HG03460 (cell line): ENCODE data around the gene ACSS1.

Experiments used
- ATAC-seq: cut with Tn5 transposase; IDR thresholded peaks from one replicate; pipeline ENCODE4 v1.9.1; 2021; ENCODE audit not compliant: unreplicated experiment

The ACSS1 gene

DNA sequence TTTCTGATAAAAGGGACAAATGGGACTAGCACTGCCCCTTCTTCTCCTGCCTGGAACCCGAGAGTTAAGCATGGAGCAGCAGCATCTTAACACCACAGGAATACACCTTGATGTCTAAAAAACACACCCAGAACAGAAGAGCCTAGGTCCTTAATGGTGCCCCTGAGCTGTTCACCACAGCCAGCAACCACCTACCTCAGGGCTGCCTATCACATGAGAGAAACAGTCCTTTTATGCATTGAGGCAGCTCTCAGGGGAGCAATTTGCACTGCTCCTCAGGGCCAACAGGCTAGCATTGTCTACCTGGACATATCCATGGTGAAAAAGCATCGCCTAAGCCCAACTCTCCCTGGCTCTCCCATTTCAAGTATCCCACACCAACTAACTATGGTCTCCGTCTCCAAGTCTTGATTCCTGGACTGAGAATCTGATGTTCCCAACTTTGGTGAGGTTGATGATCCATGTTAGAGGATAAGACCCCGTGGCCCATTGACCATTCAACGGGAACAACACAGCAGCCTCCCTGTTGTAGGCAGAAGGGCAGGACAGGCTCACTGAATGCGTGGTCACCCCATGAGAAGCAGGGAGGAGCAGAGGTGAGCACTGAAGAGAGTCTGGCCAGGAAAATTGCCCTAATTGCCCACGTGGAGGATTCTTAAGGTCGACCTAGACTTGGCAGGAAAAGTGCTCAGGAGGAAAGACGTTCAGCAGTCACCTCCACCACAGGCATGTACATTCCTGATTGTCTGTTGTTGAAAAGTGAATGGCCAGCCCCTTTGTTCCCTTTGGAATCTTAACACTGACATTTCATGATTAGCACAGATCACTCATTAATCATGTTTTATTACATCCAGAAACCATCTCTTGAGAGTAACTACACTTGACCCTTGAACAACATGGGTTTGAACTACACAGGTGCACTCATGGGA lies 61.2 kb downstream of the ACSS1 start:
- ATAC-seq: no peak

DNA sequence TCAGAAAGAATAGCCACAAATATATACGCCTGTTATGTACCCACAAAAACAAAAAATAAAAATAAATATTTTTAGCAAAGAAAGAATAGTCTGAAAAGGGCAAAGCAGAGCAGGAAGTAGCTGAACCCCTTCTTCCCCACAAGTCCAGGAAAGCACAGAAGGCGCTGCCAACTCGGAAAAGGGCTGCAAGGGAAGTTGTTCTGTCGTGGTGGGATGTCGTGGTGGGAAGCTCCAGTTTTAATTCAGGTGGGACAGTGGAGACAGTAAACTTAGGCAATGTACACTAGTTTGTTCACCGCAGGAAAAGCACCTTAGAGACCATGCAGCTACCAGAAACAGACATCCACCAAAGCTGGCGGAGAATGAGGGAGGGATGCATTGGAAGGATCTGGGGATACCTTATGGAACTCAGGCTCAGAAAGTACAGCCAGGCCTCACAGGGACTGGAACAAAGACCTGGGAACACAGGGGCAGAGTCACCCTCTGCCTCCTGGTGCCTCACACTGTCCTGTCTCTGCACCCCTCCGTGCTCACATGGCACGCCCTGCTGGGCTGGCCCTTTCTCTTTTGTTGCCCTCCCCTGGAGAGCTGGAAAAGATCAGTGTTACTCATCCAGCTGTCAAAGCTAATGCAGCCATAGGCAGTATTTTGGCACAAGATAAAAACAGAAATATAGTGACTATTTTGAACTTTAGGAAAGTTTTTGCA lies 62.0 kb downstream of the ACSS1 start:
- no peak for ATAC-seq

DNA sequence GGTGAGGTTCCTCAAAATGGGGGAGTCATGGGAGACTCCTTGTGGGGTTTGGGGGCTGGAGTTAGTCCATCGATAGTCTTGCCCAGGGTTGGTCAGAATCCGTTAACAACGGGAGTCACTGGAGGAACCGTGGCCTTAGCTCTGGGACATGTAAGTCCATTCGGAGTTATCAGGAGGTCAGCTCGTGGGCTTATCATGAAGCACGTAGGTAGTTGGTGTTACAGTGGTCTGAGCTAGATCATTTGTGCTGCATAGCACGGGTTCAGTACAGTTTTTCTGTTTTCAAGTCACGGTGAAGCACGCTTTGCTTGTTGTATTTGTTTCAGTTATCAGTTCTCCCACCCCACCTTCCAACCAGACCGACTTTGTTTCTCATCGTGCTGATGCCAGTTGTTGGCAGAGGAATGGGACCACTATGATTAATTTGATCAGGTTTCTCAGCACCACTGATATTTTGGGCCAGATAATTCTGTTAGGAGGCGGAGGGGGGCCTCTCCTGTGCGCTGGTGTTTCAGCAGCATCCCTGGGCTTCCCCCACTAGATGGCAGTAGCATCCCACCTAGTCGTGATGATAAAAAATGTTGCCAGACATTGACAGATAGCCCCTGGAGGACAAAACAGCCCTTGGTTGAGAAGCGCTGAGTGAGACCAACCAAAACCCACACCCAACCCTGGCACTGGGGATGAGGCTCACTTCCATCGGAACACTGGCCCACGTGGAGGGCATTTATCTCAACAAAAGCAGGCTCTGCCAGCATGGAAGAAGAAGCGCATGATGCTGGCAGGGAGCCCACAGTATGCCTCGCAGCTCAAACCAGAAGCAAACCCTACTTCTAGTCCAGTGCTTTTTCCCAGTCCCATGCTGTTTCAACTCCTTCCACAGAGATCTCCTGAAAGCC lies 63.2 kb downstream of the ACSS1 start:
- ATAC-seq: no peak

DNA sequence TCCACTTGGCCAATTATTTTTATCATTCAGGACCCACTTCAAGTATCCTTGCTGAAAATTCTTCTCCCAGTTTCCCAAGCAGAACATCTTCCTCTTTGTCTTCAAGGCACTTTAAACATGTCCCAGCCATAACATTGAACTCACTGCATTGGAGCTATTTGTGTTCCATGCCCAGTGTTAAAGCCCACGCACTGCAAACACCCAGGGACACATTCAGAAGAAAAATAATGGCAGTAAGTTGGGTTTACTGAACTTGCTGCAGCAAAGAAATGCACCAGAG lies 63.8 kb downstream of the ACSS1 start:
- ATAC-seq: no peak

DNA sequence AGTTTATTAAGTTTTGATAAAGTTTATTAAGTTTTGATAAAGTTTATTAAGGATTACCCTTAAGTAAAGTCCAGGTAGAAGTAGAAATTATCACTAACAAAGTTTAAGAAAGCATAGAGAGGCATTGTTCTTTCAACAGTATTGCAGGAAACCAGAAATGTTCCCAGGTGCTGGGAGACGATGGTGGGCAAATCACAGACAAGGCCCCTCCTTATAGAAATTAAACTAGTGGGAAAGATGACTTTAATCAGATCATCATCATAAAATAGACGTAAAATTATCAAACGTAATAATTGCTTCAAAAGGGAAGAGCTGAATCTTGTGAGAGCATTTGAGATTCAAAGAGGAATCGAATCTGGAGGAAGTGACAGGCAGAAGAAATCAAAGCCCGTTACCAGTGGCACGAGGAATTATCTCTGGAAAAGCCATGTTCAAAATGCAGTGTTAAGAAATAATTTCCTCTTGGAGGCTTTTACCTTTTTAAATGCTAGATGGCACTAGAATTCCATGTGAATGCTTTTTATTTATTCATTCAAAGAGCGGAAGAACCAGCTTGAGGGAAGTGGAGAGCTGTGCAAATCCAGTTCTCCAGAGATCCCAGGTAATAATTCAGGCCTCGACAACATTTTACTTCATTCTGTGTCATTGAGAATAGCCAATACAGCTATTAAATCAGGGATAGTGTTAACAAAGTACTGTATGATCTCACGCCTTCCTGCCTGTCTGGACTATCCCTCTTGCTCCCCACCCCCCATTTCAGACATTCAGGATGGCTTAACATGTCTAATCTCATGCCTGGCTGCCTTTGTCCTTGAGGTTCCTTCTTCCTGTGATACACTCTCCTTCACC lies 64.4 kb downstream of the ACSS1 start:
- ATAC-seq: no peak

DNA sequence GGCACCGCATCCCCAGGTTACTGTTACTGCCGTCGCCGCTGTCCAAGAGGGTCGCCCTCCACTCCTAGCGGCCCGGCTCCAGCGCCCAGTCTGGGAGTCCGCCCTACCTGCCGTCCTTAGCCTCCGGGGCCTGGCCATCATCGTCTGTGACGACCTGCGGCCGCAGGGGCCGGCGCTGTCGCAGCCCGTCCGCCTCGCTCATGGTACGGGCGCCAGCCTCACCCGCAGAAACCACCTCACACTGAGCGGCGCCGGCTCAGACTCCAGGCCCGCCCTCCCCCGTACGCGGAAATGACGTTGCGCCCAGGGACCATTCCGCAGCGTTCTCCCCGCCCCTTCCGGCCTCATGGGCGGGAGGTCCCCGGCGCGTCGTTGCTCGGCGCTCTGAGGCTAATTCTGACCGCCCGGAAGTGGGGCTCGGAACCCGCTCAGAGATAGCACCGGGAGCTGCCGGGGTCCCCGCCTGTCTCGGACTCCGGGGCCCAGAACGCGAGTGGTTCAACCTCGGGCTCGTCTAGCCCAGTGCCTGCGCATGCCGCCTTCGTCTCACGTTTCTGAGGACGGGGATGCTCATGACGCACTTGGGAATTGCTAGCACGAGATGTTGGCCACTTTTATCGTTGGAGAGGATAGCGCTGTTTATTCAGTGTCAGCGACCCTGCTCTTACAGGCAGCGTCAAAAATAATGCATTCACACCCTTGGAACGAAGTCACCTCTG lies 65.3 kb downstream of the ACSS1 start, which contains the start of gene APMAP:
Gene APMAP (minus strand): TSS at position 265 of the 719 bp plus-strand sequence. CDS start 63 bp downstream, at position 202.
- ATAC-seq: peak; percentile 96

DNA sequence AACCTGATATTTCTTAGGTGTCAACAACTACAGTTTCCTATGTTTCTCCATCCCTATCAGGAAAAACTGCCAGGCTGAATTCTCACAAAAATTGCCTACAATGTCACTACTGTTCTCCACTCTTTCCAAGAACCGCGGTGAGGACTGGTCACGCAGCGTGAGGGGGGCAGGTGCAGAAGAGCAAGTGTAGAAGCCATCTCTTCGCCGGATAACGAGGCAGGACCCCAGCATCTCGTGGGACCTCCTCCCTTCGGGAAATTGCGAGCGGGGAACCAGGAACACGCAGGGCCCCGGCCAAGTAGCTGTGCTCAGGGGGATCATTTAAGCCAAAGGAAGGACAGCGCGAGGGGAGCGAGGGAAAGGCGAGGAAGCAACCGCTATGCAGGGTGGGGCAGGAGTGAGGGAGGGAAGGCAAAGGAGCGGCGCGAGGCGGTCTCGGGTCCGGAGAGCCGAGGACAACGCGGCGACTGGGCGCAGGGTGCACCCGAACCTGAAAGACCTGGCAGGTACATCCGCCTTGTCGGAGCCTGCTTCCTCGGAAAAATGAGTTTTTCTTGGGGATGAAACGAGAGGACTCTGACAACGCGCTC lies 65.9 kb downstream of the ACSS1 start:
- peak; percentile 22 for ATAC-seq

DNA sequence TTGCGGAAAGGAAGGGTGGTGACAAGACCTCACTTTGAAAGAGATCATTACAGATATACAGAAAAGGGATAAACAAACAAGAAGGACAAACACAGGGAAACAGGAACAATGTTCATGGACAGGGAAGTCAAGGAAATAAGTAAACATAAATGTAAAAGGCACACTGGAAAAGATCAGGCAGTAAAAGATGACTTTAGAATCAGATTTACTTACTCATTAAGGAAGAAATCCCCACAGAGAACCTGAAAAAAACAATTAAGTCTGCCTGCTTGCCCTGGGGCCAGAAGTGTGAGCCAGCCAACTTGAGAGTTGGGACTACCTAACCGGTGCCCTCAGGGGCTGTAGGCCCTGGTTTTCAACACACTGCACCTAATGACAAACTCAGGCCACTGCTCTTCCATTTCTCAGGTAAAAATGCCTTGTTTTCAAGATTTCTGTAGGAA lies 67.1 kb downstream of the ACSS1 start:
- ATAC-seq: no peak

DNA sequence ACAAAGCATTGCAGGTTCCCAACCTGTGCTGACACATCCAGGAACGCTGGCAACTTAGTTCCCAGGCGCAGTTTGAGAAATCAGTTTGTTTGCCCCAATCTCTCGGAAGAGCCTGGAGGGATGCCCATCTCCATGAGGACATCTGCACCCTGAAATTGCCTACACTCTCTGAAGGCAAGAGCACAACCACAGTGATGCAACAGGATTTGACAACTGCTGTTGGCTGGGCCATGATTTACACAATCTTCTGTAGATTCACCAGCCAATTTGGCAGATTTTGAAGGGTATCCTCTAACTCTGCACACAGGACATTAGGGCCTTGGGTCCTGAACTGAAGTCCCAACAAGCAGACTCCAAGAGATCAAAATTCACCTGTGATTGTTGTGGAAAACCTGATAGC lies 68.8 kb downstream of the ACSS1 start:
- ATAC-seq: no peak

DNA sequence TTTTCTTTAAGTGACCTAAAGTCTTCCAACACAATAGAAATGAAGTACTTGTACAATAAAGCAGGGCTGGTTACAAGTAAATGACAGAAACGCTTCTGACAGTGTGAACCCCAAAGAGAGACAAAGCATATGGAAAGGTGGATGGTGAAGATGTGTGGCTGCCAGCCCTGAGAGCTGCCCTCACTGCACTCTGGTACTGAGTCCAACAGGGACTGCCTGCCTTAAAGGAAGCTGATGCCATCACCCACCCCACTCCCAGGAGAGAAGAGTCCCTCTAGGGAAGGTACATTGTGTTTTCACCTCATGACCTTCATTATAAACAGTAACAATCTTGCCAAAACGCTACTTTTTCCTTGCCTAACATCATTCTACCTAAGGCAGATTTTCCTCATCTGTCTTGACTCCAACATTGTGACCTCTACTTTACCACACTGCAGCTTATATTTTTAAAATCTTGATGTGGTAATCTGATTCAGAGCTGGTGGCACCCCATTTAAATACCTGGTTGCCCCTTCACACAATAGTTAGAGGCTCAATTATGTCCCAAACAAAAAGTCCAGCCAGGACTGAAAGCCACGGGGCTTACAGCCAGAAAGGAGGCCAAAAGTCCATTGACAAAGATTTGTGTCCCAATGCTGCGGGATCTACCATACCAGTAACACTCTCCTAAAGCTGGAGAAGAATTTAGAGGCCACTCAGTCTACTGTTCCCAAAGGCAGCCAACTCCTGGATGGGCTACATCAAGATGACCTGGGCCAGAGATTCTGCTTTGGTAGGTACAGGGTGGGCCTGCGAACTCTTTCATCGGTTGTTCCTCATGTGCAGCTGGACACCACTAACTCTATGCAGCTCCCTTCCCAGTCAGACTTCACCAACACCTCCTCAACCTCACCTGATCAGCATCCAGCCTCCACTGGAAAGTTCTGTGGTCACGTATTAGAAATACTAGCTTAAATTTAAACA lies 69.8 kb downstream of the ACSS1 start:
- no peak for ATAC-seq

DNA sequence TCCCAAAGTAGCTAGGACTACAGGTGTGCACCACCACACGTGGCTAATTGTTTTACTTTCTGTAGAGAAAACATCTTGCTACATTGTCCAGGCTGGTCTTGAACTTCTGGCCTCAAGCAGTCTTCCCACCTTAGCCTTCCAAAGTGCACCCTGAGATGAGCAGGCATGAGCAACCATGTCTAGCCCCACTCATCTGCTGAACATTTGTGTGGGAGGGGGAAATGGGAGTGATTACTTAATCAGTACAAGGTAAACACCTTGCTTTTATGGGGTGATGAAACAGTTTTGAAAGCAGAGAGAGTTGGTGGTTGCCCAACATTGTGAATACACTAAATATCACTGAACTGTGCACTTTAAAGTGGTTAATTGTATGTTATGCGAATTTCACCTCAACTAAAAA lies 70.7 kb downstream of the ACSS1 start:
- no peak for ATAC-seq

DNA sequence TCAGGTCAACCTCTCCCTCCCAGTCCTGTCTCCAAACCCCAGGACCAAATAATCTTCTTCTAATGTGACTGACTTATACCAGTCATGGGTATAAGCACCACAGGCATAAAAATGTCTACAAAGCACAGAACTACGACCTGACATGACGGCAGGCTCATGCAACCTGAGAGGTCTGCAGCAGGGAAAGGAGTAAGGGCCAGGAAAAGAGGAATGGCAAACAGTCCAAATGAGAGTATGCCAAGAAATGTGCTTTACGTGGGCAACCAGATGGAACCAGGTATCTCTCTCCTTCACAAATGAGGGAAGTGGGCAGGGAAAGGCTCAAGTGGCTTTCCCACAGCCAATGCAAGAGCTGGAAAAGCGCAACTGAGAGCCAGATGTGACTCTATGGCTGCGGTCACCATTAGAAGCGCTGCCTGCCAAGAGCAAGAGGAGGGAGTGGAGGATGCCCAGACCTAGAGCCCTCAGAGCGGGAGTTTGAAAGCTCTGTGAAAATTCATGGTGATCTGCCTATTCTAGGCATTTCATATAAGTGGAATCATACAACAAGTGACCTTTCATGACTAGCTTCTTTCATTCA lies 71.4 kb downstream of the ACSS1 start:
- ATAC-seq: no peak

DNA sequence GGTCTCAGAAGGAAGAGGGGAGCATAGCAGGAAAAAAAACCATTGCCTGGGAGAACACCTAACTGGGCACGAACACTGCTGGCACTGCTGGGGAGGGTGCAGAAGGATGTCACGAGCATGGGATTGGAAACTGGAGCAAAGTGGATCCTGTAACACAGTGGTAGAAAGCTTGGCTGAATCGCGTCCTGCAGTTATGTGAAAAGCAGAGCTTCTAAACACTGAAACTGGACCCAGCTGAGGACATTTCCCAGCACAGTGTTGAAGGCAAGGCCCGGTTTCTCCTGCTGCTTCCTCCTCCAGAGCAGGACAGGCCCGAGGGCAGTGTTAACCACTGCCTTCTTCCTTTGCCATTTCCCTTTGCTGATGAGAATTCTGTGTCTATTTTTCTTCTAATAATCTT lies 72.1 kb downstream of the ACSS1 start:
- ATAC-seq: no peak

DNA sequence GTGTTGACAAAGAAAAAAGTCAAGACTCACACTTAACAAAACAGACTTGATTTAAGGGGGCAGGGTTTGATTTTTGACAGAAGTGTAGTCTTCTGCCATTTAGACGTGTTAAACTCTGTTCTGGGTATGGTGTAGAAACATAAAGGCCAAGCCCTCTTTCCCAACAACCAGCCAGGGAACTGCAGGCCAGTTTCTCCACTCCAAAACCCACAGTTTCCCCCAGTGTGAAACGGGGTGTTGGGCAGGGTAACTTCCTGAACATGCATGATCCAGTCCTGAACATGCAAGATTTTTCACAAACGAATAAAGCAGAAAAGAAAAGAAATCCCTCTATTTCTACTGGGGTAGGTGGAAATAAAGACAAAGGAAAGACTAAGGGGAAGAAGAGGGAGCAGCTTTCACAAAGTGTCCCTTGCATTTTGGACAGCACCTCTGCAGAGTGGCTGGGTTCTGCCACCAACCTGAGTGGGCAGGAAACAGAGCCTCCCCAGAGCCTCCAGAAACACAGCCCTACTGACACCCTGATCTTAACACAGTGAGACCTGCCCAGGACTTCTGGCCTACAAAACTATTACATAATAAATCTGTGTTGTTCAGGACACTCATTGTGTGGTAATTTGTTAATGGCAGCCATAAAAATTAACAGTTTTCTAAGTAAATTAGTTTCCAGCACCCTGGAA lies 72.8 kb downstream of the ACSS1 start:
- no peak for ATAC-seq

DNA sequence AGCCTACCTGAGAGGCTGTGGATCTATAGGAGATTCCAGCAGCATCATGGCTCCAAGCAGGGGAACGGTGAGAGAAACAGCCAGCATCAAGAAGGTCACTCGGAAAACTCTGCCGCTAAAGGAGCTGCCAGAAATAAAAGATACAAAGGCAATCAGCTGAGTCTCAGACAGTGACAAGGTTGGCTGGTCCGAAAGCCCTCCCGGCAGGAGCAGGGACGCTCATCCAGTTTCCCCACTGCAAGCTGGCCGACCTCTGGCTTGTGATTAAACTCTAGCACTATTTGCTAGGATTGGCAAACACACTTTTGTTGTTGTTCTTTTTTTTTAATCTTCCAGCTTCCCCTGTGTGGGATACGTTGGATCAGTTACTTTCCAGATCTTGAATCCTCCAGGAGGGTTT lies 74.0 kb downstream of the ACSS1 start:
- no peak for ATAC-seq

DNA sequence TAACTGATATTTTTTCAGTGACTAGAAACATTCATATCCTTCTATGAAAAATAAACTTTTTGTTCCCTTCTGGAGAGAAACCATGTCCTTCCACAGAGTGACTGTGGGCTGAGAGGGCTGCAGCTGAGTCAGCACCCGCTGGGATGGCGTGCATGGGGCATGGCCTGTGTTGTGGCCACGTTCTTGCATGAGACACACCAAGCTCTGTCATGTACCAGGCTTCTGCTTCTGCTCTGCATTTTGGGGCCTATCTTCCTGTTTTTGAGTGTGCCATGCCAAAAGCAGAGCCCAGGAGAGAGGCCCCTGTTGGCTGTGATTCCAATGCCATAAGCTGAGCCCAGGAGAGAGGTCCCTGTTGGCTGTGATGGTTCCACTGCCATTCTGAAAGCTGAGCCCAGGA lies 76.1 kb downstream of the ACSS1 start:
- ATAC-seq: no peak

DNA sequence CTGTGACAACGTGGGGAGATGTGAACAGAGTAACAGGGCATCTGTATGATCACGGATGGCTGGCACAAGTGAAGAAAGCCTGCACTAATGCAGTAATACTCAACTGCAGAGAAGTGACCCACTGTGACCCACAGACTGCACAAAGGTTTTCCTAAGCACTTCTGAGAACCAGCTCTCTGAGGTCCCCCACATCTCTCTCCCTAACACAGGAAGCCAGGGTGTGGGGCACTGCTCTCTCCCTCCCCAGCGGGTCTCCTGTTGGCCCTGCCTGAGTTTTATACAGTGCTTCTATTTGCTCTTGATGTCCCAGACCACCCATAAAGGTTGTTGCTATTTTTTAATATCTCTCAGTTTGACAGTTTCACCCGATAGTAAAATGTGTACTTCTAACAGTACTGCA lies 76.7 kb downstream of the ACSS1 start:
- ATAC-seq: no peak
